ENCODE data around the gene MAP1LC3B.

The MAP1LC3B gene

DNA sequence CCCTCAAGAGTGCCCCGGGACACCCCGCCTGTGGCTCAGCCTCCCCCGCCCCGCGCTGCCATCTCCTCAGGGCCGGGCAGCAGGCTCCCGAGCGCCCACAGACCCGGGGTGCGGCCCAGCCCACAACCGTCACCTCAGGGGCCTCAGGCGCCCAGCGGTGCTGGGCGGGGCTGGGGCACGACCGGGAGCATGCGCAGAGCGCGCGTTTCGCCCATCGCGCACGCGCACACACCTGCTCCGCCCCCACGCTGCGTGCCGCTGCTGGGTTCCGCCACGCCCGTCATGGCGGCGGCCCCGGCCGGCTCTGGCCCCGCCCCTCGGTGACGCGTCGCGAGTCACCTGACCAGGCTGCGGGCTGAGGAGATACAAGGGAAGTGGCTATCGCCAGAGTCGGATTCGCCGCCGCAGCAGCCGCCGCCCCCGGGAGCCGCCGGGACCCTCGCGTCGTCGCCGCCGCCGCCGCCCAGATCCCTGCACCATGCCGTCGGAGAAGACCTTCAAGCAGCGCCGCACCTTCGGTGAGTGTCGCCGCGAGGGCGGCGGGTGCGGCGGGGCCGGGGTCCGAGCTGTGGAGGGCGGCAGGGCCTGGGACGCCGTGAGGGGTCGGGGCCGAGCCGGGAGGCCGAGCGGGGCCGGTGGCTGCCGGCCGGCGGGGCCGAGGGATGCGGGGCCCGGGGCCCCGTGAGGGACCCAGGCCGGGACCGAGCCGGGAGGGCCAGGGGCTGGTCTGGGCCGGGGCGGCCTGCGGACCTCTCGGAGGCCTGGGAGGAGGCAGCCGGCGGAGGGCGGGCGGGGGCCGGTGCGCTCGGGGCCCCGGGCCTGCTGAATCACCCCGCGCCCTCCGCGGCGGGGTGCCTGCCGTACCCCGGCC lies at the start of gene MAP1LC3B:
Gene MAP1LC3B, plus strand, starts transcription at position 387 of the 871 bp plus-strand sequence. Its CDS starts 92 bp downstream, at position 479.
- TF ChIP-seq, protein P1, sequence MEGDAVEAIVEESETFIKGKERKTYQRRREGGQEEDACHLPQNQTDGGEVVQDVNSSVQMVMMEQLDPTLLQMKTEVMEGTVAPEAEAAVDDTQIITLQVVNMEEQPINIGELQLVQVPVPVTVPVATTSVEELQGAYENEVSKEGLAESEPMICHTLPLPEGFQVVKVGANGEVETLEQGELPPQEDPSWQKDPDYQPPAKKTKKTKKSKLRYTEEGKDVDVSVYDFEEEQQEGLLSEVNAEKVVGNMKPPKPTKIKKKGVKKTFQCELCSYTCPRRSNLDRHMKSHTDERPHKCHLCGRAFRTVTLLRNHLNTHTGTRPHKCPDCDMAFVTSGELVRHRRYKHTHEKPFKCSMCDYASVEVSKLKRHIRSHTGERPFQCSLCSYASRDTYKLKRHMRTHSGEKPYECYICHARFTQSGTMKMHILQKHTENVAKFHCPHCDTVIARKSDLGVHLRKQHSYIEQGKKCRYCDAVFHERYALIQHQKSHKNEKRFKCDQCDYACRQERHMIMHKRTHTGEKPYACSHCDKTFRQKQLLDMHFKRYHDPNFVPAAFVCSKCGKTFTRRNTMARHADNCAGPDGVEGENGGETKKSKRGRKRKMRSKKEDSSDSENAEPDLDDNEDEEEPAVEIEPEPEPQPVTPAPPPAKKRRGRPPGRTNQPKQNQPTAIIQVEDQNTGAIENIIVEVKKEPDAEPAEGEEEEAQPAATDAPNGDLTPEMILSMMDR (IDR thresholded peaks at IDR 0.05; ENCODE audit: low read depth, low read length, missing control alignments), result no peak
- Histone ChIP-seq H3K27me3 (replicated peaks) (no peaks in the 10 kb centered on the region), H3K4me3 (ENCODE audit: low read depth, low read length) (peak within 1 kb of the TSS; percentile 85), H3K27ac (peak within 1 kb of the TSS; percentile 90), H3K36me3 (replicated peaks) (no peaks in the 10 kb centered on the region)
- peak; percentile 93 for DNase-seq
- in situ Hi-C loops (cut with HindIII; ENCODE audit: low pct_ligation_motif_present, low sequenced_read_pairs), result no loop called here

DNA sequence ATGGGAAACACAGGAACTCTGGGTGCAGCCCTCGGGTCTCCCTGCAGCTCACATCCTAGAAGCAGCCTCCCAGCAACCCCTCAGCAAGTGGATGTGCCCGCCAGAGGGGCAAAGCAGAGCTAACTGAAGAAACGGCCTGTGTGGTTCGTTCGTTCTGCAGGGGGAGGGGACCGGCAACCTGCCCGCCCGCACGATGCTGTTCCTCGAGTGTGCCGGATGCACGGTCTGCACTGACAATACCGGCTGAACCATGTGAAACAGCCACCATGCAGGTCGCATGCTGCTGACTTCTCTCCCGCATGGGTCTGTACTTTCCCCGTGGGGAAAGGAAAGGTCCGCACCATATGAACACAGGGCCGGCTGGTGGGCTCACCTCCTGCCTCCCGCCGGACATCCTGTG lies 49.6 kb upstream of the MAP1LC3B start:
- TF ChIP-seq, protein P1 (IDR thresholded peaks at IDR 0.05; ENCODE audit: low read depth, low read length, missing control alignments), result no peak
- in situ Hi-C loops (cut with HindIII; ENCODE audit: low pct_ligation_motif_present, low sequenced_read_pairs), result no loop called here
- Histone ChIP-seq H3K4me3 (ENCODE audit: low read depth, low read length) (no peak overlapping the region), H3K27me3 (replicated peaks) (no peaks in the 10 kb centered on the region), H3K36me3 (replicated peaks) (peaks cover 43% of the 10 kb centered on the region), H3K27ac (no peak overlapping the region)
- no peak for DNase-seq

DNA sequence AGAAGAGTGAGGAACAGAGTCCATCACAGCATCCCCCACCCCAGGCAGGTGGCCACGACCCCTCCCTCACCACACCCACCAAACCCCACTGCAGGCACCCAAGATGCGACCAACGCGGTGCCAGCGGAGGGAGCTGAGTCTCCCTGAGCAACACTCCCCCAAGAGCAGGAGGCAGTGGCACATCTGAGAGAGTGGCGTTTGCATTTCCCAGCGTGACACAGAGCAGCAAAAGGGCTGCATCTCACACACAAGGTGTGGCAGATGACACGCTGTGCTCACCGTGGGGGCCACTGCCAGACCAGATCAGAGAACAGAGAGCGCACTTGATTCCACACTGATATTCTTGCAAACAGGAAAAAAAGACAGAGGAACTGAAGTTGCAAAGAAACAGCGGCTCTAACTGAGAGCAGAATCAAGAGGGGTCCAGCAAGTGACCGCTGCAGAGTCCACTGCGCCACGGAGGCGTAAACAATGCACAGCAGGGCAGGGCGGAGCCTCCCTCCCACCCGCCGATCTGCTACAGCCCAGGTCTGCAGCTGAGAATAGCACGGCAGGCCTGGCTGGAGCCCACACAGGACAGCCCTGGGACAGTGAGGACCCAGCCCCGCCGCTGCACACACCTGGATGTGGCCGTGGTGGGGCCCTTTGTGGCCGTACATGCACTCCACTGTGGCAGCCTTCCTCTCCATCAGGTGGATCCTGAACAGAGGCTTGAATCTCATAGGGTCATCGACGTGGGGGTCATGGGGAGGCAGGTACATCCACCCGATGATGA lies 49.0 kb upstream of the MAP1LC3B start:
- no peak for DNase-seq
- TF ChIP-seq, protein P1 (IDR thresholded peaks at IDR 0.05; ENCODE audit: low read depth, low read length, missing control alignments), result no peak
- in situ Hi-C loops (cut with HindIII; ENCODE audit: low pct_ligation_motif_present, low sequenced_read_pairs), result no loop called here
- Histone ChIP-seq H3K27ac (no peak overlapping the region), H3K4me3 (ENCODE audit: low read depth, low read length) (no peak overlapping the region), H3K36me3 (replicated peaks) (peaks cover 43% of the 10 kb centered on the region), H3K27me3 (replicated peaks) (no peaks in the 10 kb centered on the region)

DNA sequence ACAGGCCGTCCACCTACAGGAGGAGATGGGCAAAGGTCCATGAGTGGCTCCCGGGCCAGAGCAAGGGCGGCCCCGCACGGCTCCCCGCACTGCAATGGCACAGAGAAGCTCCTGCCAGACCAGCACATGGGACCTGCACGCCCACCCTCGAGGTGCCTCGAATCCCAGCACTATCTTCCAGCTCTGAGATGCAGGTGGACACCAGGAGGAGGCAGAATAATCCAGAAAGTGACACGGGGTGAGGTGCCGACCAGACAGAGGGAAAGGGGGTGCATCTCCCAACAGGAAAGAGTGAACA lies 48.4 kb upstream of the MAP1LC3B start:
- no peak overlapping the region for H3K4me3 ChIP-seq (ENCODE audit: low read depth, low read length)
- TF ChIP-seq, protein P1 (IDR thresholded peaks at IDR 0.05; ENCODE audit: low read depth, low read length, missing control alignments), result no peak
- no peak overlapping the region for H3K27ac ChIP-seq
- peaks cover 45% of the 10 kb centered on the region for H3K36me3 ChIP-seq (replicated peaks)
- in situ Hi-C loops (cut with HindIII; ENCODE audit: low pct_ligation_motif_present, low sequenced_read_pairs), result no loop called here
- DNase-seq, result no peak
- H3K27me3 ChIP-seq (replicated peaks), result no peaks in the 10 kb centered on the region

DNA sequence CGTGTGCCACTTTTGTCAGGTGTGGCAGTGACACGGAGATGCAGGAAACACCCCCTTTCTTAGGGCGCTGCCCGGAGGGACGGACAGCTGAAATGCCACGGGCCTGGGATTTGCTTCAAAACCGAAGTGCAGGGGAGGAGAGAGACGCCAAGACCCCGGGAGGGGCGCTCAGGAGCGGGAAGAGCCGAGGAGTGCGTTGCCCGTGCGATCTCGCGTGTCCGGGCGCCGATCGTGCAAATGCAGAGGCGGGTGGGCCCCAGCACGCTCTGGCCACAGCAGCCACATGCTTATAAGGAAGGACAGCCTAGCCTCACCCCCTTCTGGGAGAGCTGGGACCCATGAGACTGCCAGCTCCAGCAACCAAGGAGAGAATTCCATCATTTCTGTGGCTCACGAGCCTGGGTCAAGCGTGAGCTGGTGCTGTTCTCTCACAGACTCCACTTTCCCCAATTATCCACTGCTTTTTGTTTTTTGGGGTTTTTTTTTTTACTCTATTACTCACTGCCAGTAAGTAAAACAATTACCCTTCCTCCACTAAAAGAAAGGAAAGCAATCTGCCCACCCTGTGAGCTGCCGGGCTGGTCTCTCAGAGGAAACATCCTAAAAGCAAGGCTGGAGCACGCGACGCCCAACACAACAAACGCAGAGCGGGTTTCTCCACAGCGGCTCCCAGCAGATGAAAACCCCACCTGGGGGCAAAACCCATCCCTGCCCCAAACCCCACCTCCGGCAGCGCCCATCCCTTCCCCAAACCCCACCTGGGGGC lies 47.8 kb upstream of the MAP1LC3B start:
- peaks cover 42% of the 10 kb centered on the region for H3K36me3 ChIP-seq (replicated peaks)
- no peak overlapping the region for H3K27ac ChIP-seq
- in situ Hi-C loops (cut with HindIII; ENCODE audit: low pct_ligation_motif_present, low sequenced_read_pairs), result no loop called here
- H3K4me3 ChIP-seq (ENCODE audit: low read depth, low read length), result no peak overlapping the region
- no peak for DNase-seq
- no peaks in the 10 kb centered on the region for H3K27me3 ChIP-seq (replicated peaks)
- TF ChIP-seq, protein P1 (IDR thresholded peaks at IDR 0.05; ENCODE audit: low read depth, low read length, missing control alignments), result no peak

All from brain microvascular endothelial cell (primary cell).